DMS 273 (cell line): Measurements from ENCODE around the gene SLC25A31.

ENCODE experiments used
- DNase-seq: peaks from one replicate; lab custom pipeline; 2025; ENCODE audit not compliant: unreplicated experiment; lab: John Stamatoyannopoulos, UW

SLC25A31 gene

GRCh38 chr4:127730142-127730913 lies at the start of gene SLC25A31:
TSS of gene SLC25A31 (plus strand) at chr4:127730400. CDS start at chr4:127730546, 146 bp downstream.
- no peak for DNase-seq

- DNase-seq, result no peak
Observed at GRCh38 chr4:127685292-127685691, 44.9 kb upstream of the SLC25A31 start.

GRCh38 chr4:127686658-127687057 lies 43.5 kb upstream of the SLC25A31 start:
- DNase-seq, result no peak

GRCh38 chr4:127687580-127687979 lies 42.6 kb upstream of the SLC25A31 start:
- no peak for DNase-seq

- DNase-seq, result no peak
Observed at GRCh38 chr4:127698789-127699200, 31.4 kb upstream of the SLC25A31 start.

- DNase-seq, result peak; percentile 11
Observed at GRCh38 chr4:127708985-127709384, 21.2 kb upstream of the SLC25A31 start.

- no peak for DNase-seq
Observed at GRCh38 chr4:127709456-127709855, 20.7 kb upstream of the SLC25A31 start.

- DNase-seq, result no peak
Observed at GRCh38 chr4:127731406-127731805, 1.2 kb downstream of the SLC25A31 start.

GRCh38 chr4:127732623-127733328 lies 2.6 kb downstream of the SLC25A31 start:
- peak; percentile 61 for DNase-seq

- DNase-seq, result no peak
Observed at GRCh38 chr4:127734976-127735375, 4.8 kb downstream of the SLC25A31 start.

- no peak for DNase-seq
Observed at GRCh38 chr4:127737295-127737694, 7.1 kb downstream of the SLC25A31 start.

GRCh38 chr4:127741247-127741646 lies 11.0 kb downstream of the SLC25A31 start:
- DNase-seq, result no peak

- no peak for DNase-seq
Observed at GRCh38 chr4:127747883-127748282, 17.7 kb downstream of the SLC25A31 start.

- no peak for DNase-seq
Observed at GRCh38 chr4:127748957-127749356, 18.8 kb downstream of the SLC25A31 start.

GRCh38 chr4:127756906-127757305 lies 26.7 kb downstream of the SLC25A31 start:
- no peak for DNase-seq

- no peak for DNase-seq
Observed at GRCh38 chr4:127759228-127759820, 29.1 kb downstream of the SLC25A31 start.

- no peak for DNase-seq
Observed at GRCh38 chr4:127759893-127760292, 29.7 kb downstream of the SLC25A31 start.

- no peak for DNase-seq
Observed at GRCh38 chr4:127771535-127772275, 41.5 kb downstream of the SLC25A31 start.

- no peak for DNase-seq
Observed at GRCh38 chr4:127772769-127773671, 42.8 kb downstream of the SLC25A31 start.

- DNase-seq, result no peak
Observed at GRCh38 chr4:127775843-127776242, 45.6 kb downstream of the SLC25A31 start.
